ENCODE measurements around the gene SNAPC2.

- no peak for TF ChIP-seq EZH2 (IDR thresholded peaks at IDR 0.05; ENCODE audit: insufficient read depth, poor library complexity, severe bottlenecking)
- TF ChIP-seq EZH2phosphoT487 (IDR thresholded peaks at IDR 0.05; ENCODE audit: insufficient read depth, low read depth) = no peak
Observed at GRCh38 chr19:7899751-7900378, 20.3 kb upstream of the SNAPC2 start.
